ACC112 (cell line): Measurements from ENCODE around the gene MACF1.
"Not testable (repeated sequence)": the region's sequence is repeated elsewhere in the genome, so short reads cannot be mapped to it uniquely, and the experiment has no call there.

Source experiments
- H2AFZ ChIP-seq: fragments of 200-600 bp; sonication (generic); one replicate; pipeline ENCODE4 v1.6.0; 2017; ENCODE audit warnings: antibody characterized with exemption, low read length; ENCODE audit not compliant: unreplicated experiment
- H3K27ac ChIP-seq: fragments of 200-600 bp; sonication (generic); 2 replicates; pipeline ENCODE4 v1.5.1; 2014; ENCODE audit warnings: low read depth, mild to moderate bottlenecking, antibody characterized with exemption, low read length, moderate library complexity
- H3K27me3 ChIP-seq: fragments of 200-600 bp; sonication (generic); 2 replicates; pipeline ENCODE4 v1.6.1; 2014; ENCODE audit warnings: mild to moderate bottlenecking, antibody characterized with exemption, low read length, moderate library complexity, mixed read lengths; ENCODE audit not compliant: insufficient read depth
- H3K36me3 ChIP-seq: fragments of 200-600 bp; sonication (generic); 2 replicates; pipeline ENCODE4 v1.6.1; 2016; ENCODE audit warnings: mild to moderate bottlenecking, antibody characterized with exemption, low read length, moderate library complexity, mixed read lengths; ENCODE audit not compliant: insufficient read depth
- H3K4me1 ChIP-seq: fragments of 200-600 bp; sonication (generic); one replicate; pipeline ENCODE4 v1.6.1; 2016; ENCODE audit warnings: low read length, mixed read lengths; ENCODE audit not compliant: insufficient read depth, unreplicated experiment, control insufficient read depth
- H3K4me3 ChIP-seq: fragments of 200-600 bp; sonication (generic); 2 replicates; pipeline ENCODE4 v1.5.1; 2014; ENCODE audit warnings: mild to moderate bottlenecking, low read depth, low read length
- H3K79me2 ChIP-seq: fragments of 200-600 bp; sonication (generic); one replicate; pipeline ENCODE4 v1.6.0; 2016; ENCODE audit warnings: low read length; ENCODE audit not compliant: control insufficient read depth, unreplicated experiment, insufficient read depth

Gene MACF1

GRCh38 chr1:39492118-39493042 lies 287.9 kb downstream of the MACF1 start:
- peaks cover 25% of the 10 kb centered on the region; the same call in 1 of the 2 replicates for H3K27me3 ChIP-seq
- not testable (repeated sequence) for H3K36me3 ChIP-seq, H3K27ac ChIP-seq, H3K79me2 ChIP-seq, H3K4me1 ChIP-seq, H3K4me3 ChIP-seq, H2AFZ ChIP-seq

GRCh38 chr1:39493043-39493810 lies 288.7 kb downstream of the MACF1 start:
- H3K4me1 ChIP-seq, H3K27ac ChIP-seq, H3K36me3 ChIP-seq, H3K4me3 ChIP-seq, H3K79me2 ChIP-seq, H2AFZ ChIP-seq: not testable (repeated sequence)
- peaks cover 25% of the 10 kb centered on the region; the same call in 1 of the 2 replicates for H3K27me3 ChIP-seq

GRCh38 chr1:39494671-39495410 lies 290.3 kb downstream of the MACF1 start:
- H3K79me2 ChIP-seq = no peaks in the 10 kb centered on the region
- H3K27me3 ChIP-seq = peaks cover 25% of the 10 kb centered on the region; the same call in 1 of the 2 replicates
- H3K27ac ChIP-seq = no peak overlapping the region
- no peaks in the 10 kb centered on the region for H3K36me3 ChIP-seq
- peaks cover 4% of the 10 kb centered on the region for H3K4me1 ChIP-seq
- no peak overlapping the region for H2AFZ ChIP-seq
- no peak overlapping the region for H3K4me3 ChIP-seq

GRCh38 chr1:39496520-39496919 lies 292.0 kb downstream of the MACF1 start:
- peaks cover 15% of the 10 kb centered on the region; the same call in 1 of the 2 replicates for H3K27me3 ChIP-seq
- not testable (repeated sequence) for H3K4me3 ChIP-seq

GRCh38 chr1:39497585-39497984 lies 293.1 kb downstream of the MACF1 start:
- peaks cover 6% of the 10 kb centered on the region for H3K4me1 ChIP-seq
- no peaks in the 10 kb centered on the region for H3K36me3 ChIP-seq
- H3K27ac ChIP-seq = no peak overlapping the region
- H3K79me2 ChIP-seq = no peaks in the 10 kb centered on the region
- H2AFZ ChIP-seq = no peak overlapping the region
- peaks cover 7% of the 10 kb centered on the region; the same call in 1 of the 2 replicates for H3K27me3 ChIP-seq
- H3K4me3 ChIP-seq = no peak overlapping the region

More at GRCh38 chr1:39496520-39496919, 292.0 kb downstream of the MACF1 start:
- H3K4me1 ChIP-seq, H3K27ac ChIP-seq, H3K36me3 ChIP-seq, H3K79me2 ChIP-seq, H2AFZ ChIP-seq: not testable (repeated sequence)

- not testable (repeated sequence) for H3K79me2 ChIP-seq, H3K27ac ChIP-seq, H3K4me1 ChIP-seq, H3K36me3 ChIP-seq, H3K4me3 ChIP-seq, H2AFZ ChIP-seq, H3K27me3 ChIP-seq
Measured at GRCh38 chr1:39498096-39498710, 293.7 kb downstream of the MACF1 start.

GRCh38 chr1:39498821-39499220 lies 294.3 kb downstream of the MACF1 start:
- not testable (repeated sequence) for H3K4me3 ChIP-seq

GRCh38 chr1:39499668-39500067 lies 295.2 kb downstream of the MACF1 start:
- H3K27ac ChIP-seq = no peak overlapping the region
- H2AFZ ChIP-seq = no peak overlapping the region
- no peak overlapping the region for H3K4me3 ChIP-seq
- no peaks in the 10 kb centered on the region for H3K79me2 ChIP-seq
- H3K4me1 ChIP-seq = peaks cover 3% of the 10 kb centered on the region
- no peaks in the 10 kb centered on the region for H3K36me3 ChIP-seq
- no peaks in the 10 kb centered on the region for H3K27me3 ChIP-seq

More at GRCh38 chr1:39498821-39499220, 294.3 kb downstream of the MACF1 start:
- not testable (repeated sequence) for H3K4me1 ChIP-seq, H3K79me2 ChIP-seq, H3K36me3 ChIP-seq, H2AFZ ChIP-seq, H3K27ac ChIP-seq, H3K27me3 ChIP-seq

- Histone ChIP-seq H3K27ac (no peak overlapping the region), H3K4me1 (peaks cover 3% of the 10 kb centered on the region), H2AFZ (no peak overlapping the region), H3K4me3 (no peak overlapping the region), H3K36me3 (no peaks in the 10 kb centered on the region), H3K79me2 (no peaks in the 10 kb centered on the region), H3K27me3 (no peaks in the 10 kb centered on the region)
Measured at GRCh38 chr1:39500862-39501389, 296.4 kb downstream of the MACF1 start.

- Histone ChIP-seq H3K27ac (no peak overlapping the region), H3K4me1 (peaks cover 3% of the 10 kb centered on the region), H3K36me3 (no peaks in the 10 kb centered on the region), H2AFZ (no peak overlapping the region), H3K27me3 (no peaks in the 10 kb centered on the region), H3K4me3 (no peak overlapping the region), H3K79me2 (no peaks in the 10 kb centered on the region)
Measured at GRCh38 chr1:39501666-39502065, 297.2 kb downstream of the MACF1 start.
